ENCODE data around the gene HOXC5. TPM values are rescaled to one million over a fixed set of nuclear protein-coding genes. Genes with fewer than 3 reads are reported as not detected.

Gene HOXC5
- total RNA-seq, 1 experiment from 2014 or later: not detected

DNA sequence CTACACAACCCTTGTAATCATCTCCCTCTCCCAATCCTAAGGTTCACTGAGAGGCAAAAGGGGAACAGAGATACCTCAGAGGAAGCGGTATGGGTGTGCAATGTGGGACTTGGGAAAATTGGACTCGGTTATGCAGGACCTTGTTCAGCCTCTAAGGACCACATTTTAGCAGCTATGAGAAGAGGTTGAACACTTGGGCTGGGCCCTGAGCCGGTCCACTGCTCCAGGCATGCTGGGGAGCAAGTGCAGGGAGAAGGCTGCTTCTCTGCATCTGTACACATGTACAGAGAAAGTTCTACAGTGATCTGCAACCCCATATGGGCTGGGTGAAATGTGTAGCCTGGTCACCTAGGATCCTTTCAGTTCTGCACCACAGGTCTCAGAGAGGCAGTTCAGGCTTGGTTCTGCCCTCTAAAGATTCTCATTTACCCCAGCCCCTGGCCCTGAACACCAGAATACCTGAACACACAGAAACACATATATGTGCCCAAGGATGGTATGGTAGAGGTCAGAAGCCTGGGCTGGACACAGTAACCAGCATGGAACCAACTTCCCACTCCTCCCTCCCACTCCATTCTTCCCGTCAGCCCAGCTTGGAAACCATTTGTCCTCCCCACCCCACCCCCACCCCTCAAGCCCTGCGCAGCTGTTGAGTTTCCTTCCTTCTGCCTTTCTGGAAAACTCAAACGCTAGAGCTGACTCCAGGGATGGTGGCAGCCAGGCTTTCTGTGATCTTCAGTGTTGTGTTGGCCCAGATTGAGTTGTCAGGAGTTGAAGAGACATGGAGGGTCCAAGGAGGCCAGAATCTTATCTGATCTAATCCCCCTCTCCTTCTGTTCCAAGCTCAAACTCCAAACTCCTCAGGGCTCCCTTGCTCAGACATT is 10.4 kb downstream of the HOXC5 start:
- Histone ChIP-seq H3K9me2 (replicated peaks; ENCODE audit: insufficient read depth, low read length) (no peaks in the 10 kb centered on the region), H3K9ac (ENCODE audit: low read length) (no peak overlapping the region), H4K20me1 (ENCODE audit: insufficient read depth, low read depth, low read length) (no peaks in the 10 kb centered on the region), H3K27ac (ENCODE audit: low read length) (no peak overlapping the region), H3K4me2 (ENCODE audit: low read depth, low read length, poor library complexity, severe bottlenecking) (no peak overlapping the region), H3K79me2 (ENCODE audit: low read length) (no peaks in the 10 kb centered on the region), H3K36me3 (ENCODE audit: insufficient read depth, low read length) (no peaks in the 10 kb centered on the region), H2AFZ (ENCODE audit: low read length) (no peak overlapping the region), H3K27me3 (ENCODE audit: low read length) (no peaks in the 10 kb centered on the region), H3K4me3 (ENCODE audit: low read length) (no peak overlapping the region), H3K4me1 (ENCODE audit: low read length) (peaks cover 22% of the 10 kb centered on the region), H3K9me3 (ENCODE audit: low read length) (no peaks in the 10 kb centered on the region)
- no peak for DNase-seq

DNA sequence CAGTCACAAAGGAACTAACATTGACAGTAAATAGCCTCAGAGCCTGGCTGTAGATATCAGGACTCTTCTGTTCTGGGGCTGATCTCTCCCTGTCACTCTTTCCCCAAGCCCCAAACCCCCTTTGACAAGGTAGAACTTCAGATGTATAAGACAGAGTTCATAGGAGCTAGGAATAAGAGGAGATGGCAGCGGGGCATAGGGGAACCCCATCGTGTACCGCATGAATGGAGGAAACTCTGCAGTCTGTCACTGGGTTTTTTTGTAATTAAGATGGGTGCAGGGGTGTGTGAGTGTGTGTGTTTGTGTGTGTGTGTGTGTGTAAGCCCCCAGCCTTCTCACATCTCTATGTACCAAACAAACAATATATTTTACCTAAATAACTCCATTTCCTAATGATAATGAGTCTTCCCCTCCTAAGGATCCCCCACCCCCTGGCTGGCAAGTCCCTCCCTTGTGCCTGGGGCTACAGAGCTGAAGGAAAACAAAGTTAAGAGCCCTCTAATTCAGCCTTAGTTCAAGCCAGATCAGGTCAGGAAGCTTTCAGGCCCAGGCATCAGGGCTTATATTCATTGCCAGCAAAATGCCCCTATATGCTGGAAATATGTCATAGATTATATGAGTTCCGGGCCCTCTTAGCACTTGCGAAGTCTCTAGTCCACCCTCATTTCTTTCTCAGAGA is 11.7 kb downstream of the HOXC5 start:
- no peaks in the 10 kb centered on the region for H3K27me3 ChIP-seq (ENCODE audit: low read length)
- peaks cover 19% of the 10 kb centered on the region for H3K4me1 ChIP-seq (ENCODE audit: low read length)
- DNase-seq: no peak
- no peak overlapping the region; the same call in 1 of the 2 replicates for H2AFZ ChIP-seq (ENCODE audit: low read length)
- H3K4me3 ChIP-seq (ENCODE audit: low read length): no peak overlapping the region
- no peak overlapping the region for H3K4me2 ChIP-seq (ENCODE audit: low read depth, low read length, poor library complexity, severe bottlenecking)
- no peak overlapping the region for H3K9ac ChIP-seq (ENCODE audit: low read length)
- no peaks in the 10 kb centered on the region for H3K36me3 ChIP-seq (ENCODE audit: insufficient read depth, low read length)
- H4K20me1 ChIP-seq (ENCODE audit: insufficient read depth, low read depth, low read length): no peaks in the 10 kb centered on the region
- H3K27ac ChIP-seq (ENCODE audit: low read length): no peak overlapping the region
- no peaks in the 10 kb centered on the region for H3K9me3 ChIP-seq (ENCODE audit: low read length)
- H3K79me2 ChIP-seq (ENCODE audit: low read length): no peaks in the 10 kb centered on the region
- H3K9me2 ChIP-seq (replicated peaks; ENCODE audit: insufficient read depth, low read length): no peaks in the 10 kb centered on the region

DNA sequence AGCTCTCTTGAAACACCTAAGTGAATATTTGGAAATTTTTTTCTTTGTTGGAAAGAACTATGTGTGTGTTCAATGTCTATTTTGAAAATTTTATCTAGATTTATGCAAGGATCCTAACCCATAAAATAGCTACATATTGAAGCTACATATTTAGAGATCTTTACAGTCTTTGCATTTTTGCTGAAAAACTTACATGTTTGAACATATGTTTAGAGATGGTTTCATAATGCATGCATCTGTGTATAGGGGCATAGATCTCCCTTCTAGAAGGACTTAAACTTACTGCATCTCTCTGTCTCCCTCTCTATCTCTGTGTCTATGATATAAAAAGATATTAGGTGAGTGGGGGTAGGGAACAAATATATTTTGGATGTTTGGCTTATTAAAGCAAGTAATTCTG is 12.6 kb downstream of the HOXC5 start:
- DNase-seq: no peak
- no peaks in the 10 kb centered on the region for H3K9me3 ChIP-seq (ENCODE audit: low read length)
- no peak overlapping the region for H3K27ac ChIP-seq (ENCODE audit: low read length)
- no peaks in the 10 kb centered on the region for H4K20me1 ChIP-seq (ENCODE audit: insufficient read depth, low read depth, low read length)
- H3K4me3 ChIP-seq (ENCODE audit: low read length): no peak overlapping the region
- H3K36me3 ChIP-seq (ENCODE audit: insufficient read depth, low read length): no peaks in the 10 kb centered on the region
- no peak overlapping the region for H3K4me2 ChIP-seq (ENCODE audit: low read depth, low read length, poor library complexity, severe bottlenecking)
- H3K27me3 ChIP-seq (ENCODE audit: low read length): no peaks in the 10 kb centered on the region
- H3K9me2 ChIP-seq (replicated peaks; ENCODE audit: insufficient read depth, low read length): no peaks in the 10 kb centered on the region
- H2AFZ ChIP-seq (ENCODE audit: low read length): no peak overlapping the region
- H3K4me1 ChIP-seq (ENCODE audit: low read length): peaks cover 11% of the 10 kb centered on the region
- H3K79me2 ChIP-seq (ENCODE audit: low read length): no peaks in the 10 kb centered on the region
- H3K9ac ChIP-seq (ENCODE audit: low read length): no peak overlapping the region

GRCh38 chr12:54045868-54046521 is 13.1 kb downstream of the HOXC5 start:
- no peaks in the 10 kb centered on the region for H3K79me2 ChIP-seq (ENCODE audit: low read length)
- no peak overlapping the region for H2AFZ ChIP-seq (ENCODE audit: low read length)
- no peak overlapping the region for H3K4me3 ChIP-seq (ENCODE audit: low read length)
- no peak overlapping the region for H3K27ac ChIP-seq (ENCODE audit: low read length)
- H3K9ac ChIP-seq (ENCODE audit: low read length): no peak overlapping the region
- no peaks in the 10 kb centered on the region for H3K27me3 ChIP-seq (ENCODE audit: low read length)
- no peaks in the 10 kb centered on the region for H3K9me2 ChIP-seq (replicated peaks; ENCODE audit: insufficient read depth, low read length)
- H3K36me3 ChIP-seq (ENCODE audit: insufficient read depth, low read length): no peaks in the 10 kb centered on the region
- H3K4me2 ChIP-seq (ENCODE audit: low read depth, low read length, poor library complexity, severe bottlenecking): no peak overlapping the region
- DNase-seq: no peak
- no peaks in the 10 kb centered on the region for H4K20me1 ChIP-seq (ENCODE audit: insufficient read depth, low read depth, low read length)
- H3K4me1 ChIP-seq (ENCODE audit: low read length): peaks cover 10% of the 10 kb centered on the region
- no peaks in the 10 kb centered on the region for H3K9me3 ChIP-seq (ENCODE audit: low read length)

DNA sequence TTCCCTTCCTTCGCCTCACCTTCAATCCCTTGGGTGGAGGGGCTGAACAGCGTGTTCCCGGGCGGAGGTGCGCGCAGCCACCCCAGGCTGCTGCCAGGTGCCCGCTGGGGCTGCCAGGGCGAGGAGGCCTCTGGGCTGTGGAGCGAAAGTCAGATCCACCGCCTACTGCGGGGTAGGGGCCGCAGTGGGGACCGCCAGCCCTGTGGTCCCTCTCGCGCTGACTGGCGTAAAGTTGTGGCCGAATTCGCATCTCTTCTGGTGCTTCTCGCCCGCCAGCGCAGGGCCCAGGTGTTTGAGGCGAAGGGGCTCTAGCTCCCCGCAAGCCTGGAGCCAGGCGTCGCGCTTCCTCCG is 13.9 kb downstream of the HOXC5 start:
- H4K20me1 ChIP-seq (ENCODE audit: insufficient read depth, low read depth, low read length): no peaks in the 10 kb centered on the region
- no peak overlapping the region for H3K4me2 ChIP-seq (ENCODE audit: low read depth, low read length, poor library complexity, severe bottlenecking)
- no peak overlapping the region for H3K9ac ChIP-seq (ENCODE audit: low read length)
- DNase-seq: no peak
- H3K4me1 ChIP-seq (ENCODE audit: low read length): peaks cover 11% of the 10 kb centered on the region
- no peaks in the 10 kb centered on the region for H3K9me3 ChIP-seq (ENCODE audit: low read length)
- no peak overlapping the region for H3K4me3 ChIP-seq (ENCODE audit: low read length)
- H2AFZ ChIP-seq (ENCODE audit: low read length): no peak overlapping the region
- no peaks in the 10 kb centered on the region for H3K27me3 ChIP-seq (ENCODE audit: low read length)
- no peak overlapping the region for H3K27ac ChIP-seq (ENCODE audit: low read length)
- H3K9me2 ChIP-seq (replicated peaks; ENCODE audit: insufficient read depth, low read length): no peaks in the 10 kb centered on the region
- H3K79me2 ChIP-seq (ENCODE audit: low read length): no peaks in the 10 kb centered on the region
- no peaks in the 10 kb centered on the region for H3K36me3 ChIP-seq (ENCODE audit: insufficient read depth, low read length)

GRCh38 chr12:54047160-54047963 is 14.5 kb downstream of the HOXC5 start:
- Histone ChIP-seq H3K27ac (ENCODE audit: low read length) (no peak overlapping the region), H3K4me3 (ENCODE audit: low read length) (no peak overlapping the region), H3K9ac (ENCODE audit: low read length) (no peak overlapping the region), H3K4me1 (ENCODE audit: low read length) (peaks cover 17% of the 10 kb centered on the region), H3K27me3 (ENCODE audit: low read length) (no peaks in the 10 kb centered on the region), H3K9me2 (replicated peaks; ENCODE audit: insufficient read depth, low read length) (no peaks in the 10 kb centered on the region), H3K9me3 (ENCODE audit: low read length) (no peaks in the 10 kb centered on the region), H3K4me2 (ENCODE audit: low read depth, low read length, poor library complexity, severe bottlenecking) (no peak overlapping the region), H4K20me1 (ENCODE audit: insufficient read depth, low read depth, low read length) (no peaks in the 10 kb centered on the region), H3K79me2 (ENCODE audit: low read length) (no peaks in the 10 kb centered on the region), H3K36me3 (ENCODE audit: insufficient read depth, low read length) (no peaks in the 10 kb centered on the region), H2AFZ (ENCODE audit: low read length) (no peak overlapping the region)
- no peak for DNase-seq

- Histone ChIP-seq H3K4me3 (ENCODE audit: low read length) (no peak overlapping the region), H3K27me3 (ENCODE audit: low read length) (no peaks in the 10 kb centered on the region), H3K27ac (ENCODE audit: low read length) (no peak overlapping the region), H3K4me1 (ENCODE audit: low read length) (peaks cover 22% of the 10 kb centered on the region), H3K9me3 (ENCODE audit: low read length) (no peaks in the 10 kb centered on the region), H3K9me2 (replicated peaks; ENCODE audit: insufficient read depth, low read length) (no peaks in the 10 kb centered on the region), H3K36me3 (ENCODE audit: insufficient read depth, low read length) (no peaks in the 10 kb centered on the region), H2AFZ (ENCODE audit: low read length) (no peak overlapping the region), H3K9ac (ENCODE audit: low read length) (no peak overlapping the region), H4K20me1 (ENCODE audit: insufficient read depth, low read depth, low read length) (no peaks in the 10 kb centered on the region), H3K79me2 (ENCODE audit: low read length) (no peaks in the 10 kb centered on the region), H3K4me2 (ENCODE audit: low read depth, low read length, poor library complexity, severe bottlenecking) (no peak overlapping the region)
- DNase-seq: no peak
Observed at GRCh38 chr12:54047964-54048303, 15.1 kb downstream of the HOXC5 start.
